Stimulated activated CD4-positive, alpha-beta T cell treated with anti-CD3 and anti-CD28 coated beads, TNF-alpha, amount 100 ng/mL, for 24 hours (primary cell): ENCODE results near the gene ST3GAL5.

Source experiments
- DNase-seq, 3 experiments: peaks; one replicate each; pipeline ENCODE4 v3.0.0-alpha.2; 2020; ENCODE audit warnings: low read depth in 3 of 3

The ST3GAL5 gene

DNA sequence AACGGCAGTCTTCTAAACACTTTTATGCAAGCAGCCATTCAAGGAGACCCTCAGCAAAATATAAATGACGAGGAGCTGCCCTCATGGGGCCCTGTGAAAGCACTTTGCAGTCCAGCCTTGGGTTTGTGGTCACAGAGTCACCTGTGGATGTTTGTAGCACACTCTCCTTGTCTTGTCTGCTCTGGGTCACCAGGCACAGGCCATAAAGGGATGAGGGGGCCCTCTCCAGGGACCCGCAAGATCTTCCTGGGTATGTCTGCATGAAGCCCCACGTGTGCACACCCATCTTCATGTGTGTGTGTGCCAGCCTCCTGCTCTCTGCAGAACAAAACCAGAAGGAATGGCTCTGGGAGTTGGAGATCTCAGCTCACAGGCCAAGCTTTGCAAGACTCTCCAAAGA is 98.8 kb downstream of the ST3GAL5 start:
- DNase-seq: no peak

- no peak for DNase-seq
These were observed 99.5 kb downstream of the ST3GAL5 start for GRCh38 chr2:85789271-85789670.

- DNase-seq: no peak
These were observed 100.2 kb downstream of the ST3GAL5 start for GRCh38 chr2:85788603-85789002.

DNA sequence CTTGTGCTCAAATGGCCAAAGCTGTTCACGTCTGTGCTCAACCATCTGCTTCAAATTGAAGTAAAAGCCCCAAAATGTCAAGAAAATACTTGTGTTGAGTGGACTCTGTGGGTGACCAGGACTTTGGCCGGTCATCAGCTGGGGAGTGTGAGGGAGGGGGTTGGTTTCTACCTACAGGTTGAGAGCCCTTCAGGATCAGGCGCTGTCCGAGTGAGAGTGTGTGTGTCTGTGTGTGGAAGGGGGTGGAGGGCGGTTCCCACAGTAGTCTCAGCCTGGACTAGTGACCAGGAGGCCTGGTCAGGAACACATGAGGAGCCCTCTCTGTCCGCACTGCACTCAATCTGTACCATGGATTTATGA is 100.8 kb downstream of the ST3GAL5 start:
- no peak for DNase-seq

- no peak for DNase-seq
These were observed 101.4 kb downstream of the ST3GAL5 start for GRCh38 chr2:85787282-85787980.
